Spleen (tissue), 11 donors: Measurements from ENCODE around the gene RBM25. TPM values are rescaled to one million over a fixed set of nuclear protein-coding genes. Genes with fewer than 3 reads are reported as not detected.

ENCODE experiments used
- DNase-seq: peaks from one replicate; pipeline ENCODE4 v3.0.0-alpha.2; 2020
- H3K27ac ChIP-seq, 8 donors: fragments of 200-600 bp; sonication (generic) in 7 of 8; 1 replicate in 4 of 8; 2 replicates in 4 of 8; pipeline versions ENCODE4 v1.5.0 to v1.8.0; 2016 to 2021; ENCODE audit warnings: inconsistent platforms in 4 of 8, mild to moderate bottlenecking in 4 of 8, moderate library complexity in 1 of 8
- H3K27me3 ChIP-seq, 7 donors: fragments of 200-600 bp; sonication (generic) in 6 of 7; replicated peaks in 1 of 7; 1 replicate in 4 of 7; 2 replicates in 3 of 7; pipeline versions ENCODE4 v1.5.0 to v1.8.0; 2016 to 2021; ENCODE audit warnings: inconsistent platforms in 3 of 7, mild to moderate bottlenecking in 1 of 7
- H3K36me3 ChIP-seq, 6 donors: fragments of 200-600 bp; sonication (generic) in 5 of 6; 1 replicate in 4 of 6; 2 replicates in 2 of 6; pipeline versions ENCODE4 v1.5.0 to v1.8.0; 2016 to 2021; ENCODE audit warnings: inconsistent platforms in 2 of 6
- H3K4me1 ChIP-seq, 6 donors: fragments of 200-600 bp; sonication (generic) in 5 of 6; 1 replicate in 3 of 6; 2 replicates in 3 of 6; pipeline versions ENCODE4 v1.5.0 to v1.8.0; 2016 to 2021; ENCODE audit warnings: inconsistent platforms in 3 of 6
- H3K4me3 ChIP-seq, 8 donors: fragments of 200-600 bp; sonication (generic) in 7 of 8; 1 replicate in 4 of 8; 2 replicates in 4 of 8; pipeline versions ENCODE4 v1.5.0 to v1.8.0; 2016 to 2021; ENCODE audit warnings: inconsistent platforms in 4 of 8, mild to moderate bottlenecking in 4 of 8, moderate library complexity in 2 of 8
- H3K9me3 ChIP-seq, 8 donors: fragments of 200-600 bp; sonication (generic) in 7 of 8; 1 replicate in 4 of 8; 2 replicates in 4 of 8; pipeline versions ENCODE4 v1.5.0 to v1.8.0; 2016 to 2021; ENCODE audit warnings: inconsistent platforms in 4 of 8
- CTCF ChIP-seq, 11 experiments: fragments of 200-600 bp in 7 of 11; fragments of 450-650 bp in 4 of 11; sonication (generic) in 4 of 11; IDR thresholded peaks in 8 of 11; conservative IDR thresholded peaks in 3 of 11; 1 replicate in 7 of 11; 2 replicates in 4 of 11; pipeline versions ENCODE4 v1.4.0 to v1.8.0; 2016 to 2021; ENCODE audit warnings: antibody characterized with exemption in 11 of 11, inconsistent platforms in 4 of 11, mild to moderate bottlenecking in 1 of 11
- POLR2A ChIP-seq, 3 donors: fragments of 450-650 bp; IDR thresholded peaks; one replicate each; pipeline ENCODE4 v1.5.1; 2017; ENCODE audit warnings: antibody characterized with exemption in 3 of 3, mild to moderate bottlenecking in 1 of 3
- POLR2AphosphoS5 ChIP-seq, 3 donors: sonication (generic); formaldehyde crosslinking; IDR thresholded peaks; one replicate each; pipeline ENCODE4 v1.5.1; 2017; ENCODE audit warnings: antibody characterized with exemption in 3 of 3
- WGBS, 5 donors: extraction: QIAGEN DNeasy Blood & Tissue Kit in 3 of 5; methylation state at CpG; one replicate each; pipeline versions ENCODE4 v1.1.5 to v1.1.7; 2013 to 2018; 5-methylcytosine and 5-hydroxymethylcytosine counted together
- intact Hi-C: fragments of 100-400 bp; cut with DNase I; formaldehyde crosslinking; loops from one replicate; pipeline ENCODE4 v1.15.0; 2023; ENCODE audit warnings: low total_unique reads
- polyA plus RNA-seq, 3 donors: library from polyadenylated mRNA; stranded (reverse); fragments of 200-250 nt; gene quantifications; one replicate each; pipeline ENCODE4 v1.2.1, GENCODE V29; 2013
- small RNA-seq, 4 donors: library from RNA; depleted of rRNA; stranded (forward); fragments of <200 nt; gene quantifications; one replicate each; pipeline ENCODE3, GENCODE V24; 2016
- total RNA-seq, 7 donors: library from RNA; depleted of rRNA in 3 of 7; stranded (reverse); fragments of >200 nt in 3 of 7; fragmentation: NEBNext Ultra II Directional in 4 of 7; extraction: Animal tissue kit (Norgen Biotek cat#: 25700) in 4 of 7; gene quantifications; one replicate each; pipeline versions ENCODE4 v1.1.0 to v1.2.1, GENCODE V29; 2016 to 2021
- donor health status: healthy with polysubstance abuse.
- donor health status: DM: no; HTN: no; CAD: no; lungs with moderate emphysema.
- donor health status: DM: no; HTN: no; CAD: no.
- donor health status: Bipolar disorder and iron deficiency.
- donor health status: healthy.
- donor health status: DM: no; HTN: no; CAD: no.
- donor health status: DM: yes; HTN: yes; CAD: no.

The RBM25 gene
- total and polyA plus RNA-seq, 10 donors: 28.1 to 108 (median 82.2) TPM

- H3K36me3 ChIP-seq: peaks cover 8 to 100% (median 77%) of the 10 kb centered on the region in 6 donors
- intact Hi-C loops: no loop called here
- H3K4me3 ChIP-seq: no peak overlapping the region
- no peak for DNase-seq
- H3K9me3 ChIP-seq: no peaks in the 10 kb centered on the region
- no peak overlapping the region for H3K27ac ChIP-seq
- WGBS, 5 donors: 59 to 68% (median 60%) methylated on average over 3 of the region's 3 CpGs
- H3K4me1 ChIP-seq: peaks cover 0 to 17% (median 0%) of the 10 kb centered on the region in 6 donors
- no peaks in the 10 kb centered on the region for H3K27me3 ChIP-seq
- TF ChIP-seq POLR2A (IDR thresholded peaks at IDR 0.05) (no peak), POLR2AphosphoS5 (IDR thresholded peaks at IDR 0.05) (no peak), CTCF (IDR thresholded peaks at IDR 0.05 in 8 of 11, conservative IDR thresholded peaks at IDR 0.05 in 3 of 11) (peak in 6 of 11 experiments; percentile 17 to 37 (median 24))
These were observed 114.9 kb downstream of the RBM25 start for GRCh38 chr14:73173092-73173735.

Small RNAs within 50 kb of the gene (small RNA-seq; reads per million reads assigned to genes)
- 0 reads per million in 4 donors for gene RN7SL586P

Other genes with a start within 250 kb of the RBM25 start
- gene DPF3, start 164.4 kb upstream of the RBM25 start, total RNA-seq: 1 to 10 TPM; 2.5 to 8.9 (median 3.5) TPM
- 1 to 10 TPM in 2 of 3 donors, under 1 TPM in 1; 0.76 to 1.2 (median 1.1) TPM for gene DPF3, start 164.4 kb upstream of the RBM25 start, polyA plus RNA-seq
- 10 to 100 TPM; 10.3 to 25.0 (median 14.1) TPM for gene DCAF4, start 132.1 kb upstream of the RBM25 start, total RNA-seq
- gene DCAF4, start 132.1 kb upstream of the RBM25 start, polyA plus RNA-seq: 10 to 100 TPM in 1 of 3 donors, 1 to 10 TPM in 2; 7.7 to 10.6 (median 7.8) TPM
- 10 to 100 TPM; 17.9 to 23.3 (median 20.4) TPM for gene ZFYVE1, start 31.4 kb upstream of the RBM25 start, total RNA-seq
- 1 to 10 TPM; 2.8 to 5.5 (median 3.1) TPM for gene ZFYVE1, start 31.4 kb upstream of the RBM25 start, polyA plus RNA-seq
- gene PSEN1, start 78.0 kb downstream of the RBM25 start, total RNA-seq: 10 to 100 TPM; 36.7 to 74.7 (median 52.6) TPM
- gene PSEN1, start 78.0 kb downstream of the RBM25 start, polyA plus RNA-seq: 10 to 100 TPM; 15.9 to 21.9 (median 16.9) TPM
- gene PAPLN, start 179.0 kb downstream of the RBM25 start, total RNA-seq: 10 to 100 TPM; 25.7 to 57.2 (median 49.3) TPM
- gene PAPLN, start 179.0 kb downstream of the RBM25 start, polyA plus RNA-seq: 10 to 100 TPM; 20.3 to 24.4 (median 21.7) TPM